Activated T-cell treated with anti-CD3 and anti-CD28 coated beads, Interleukin-2, amount 50 U/mL, for 48 hours (primary cell): ENCODE measurements around the gene ROBO1.

Source experiments
- DNase-seq, 2 experiments: peaks; one replicate each; pipeline ENCODE4 v3.0.0-alpha.2; 2020

The ROBO1 gene

GRCh38 chr3:78863306-78864203 lies 904.2 kb downstream of the ROBO1 start:
- no peak for DNase-seq

- no peak for DNase-seq
Observed at GRCh38 chr3:78861156-78861555, 906.6 kb downstream of the ROBO1 start.

DNA sequence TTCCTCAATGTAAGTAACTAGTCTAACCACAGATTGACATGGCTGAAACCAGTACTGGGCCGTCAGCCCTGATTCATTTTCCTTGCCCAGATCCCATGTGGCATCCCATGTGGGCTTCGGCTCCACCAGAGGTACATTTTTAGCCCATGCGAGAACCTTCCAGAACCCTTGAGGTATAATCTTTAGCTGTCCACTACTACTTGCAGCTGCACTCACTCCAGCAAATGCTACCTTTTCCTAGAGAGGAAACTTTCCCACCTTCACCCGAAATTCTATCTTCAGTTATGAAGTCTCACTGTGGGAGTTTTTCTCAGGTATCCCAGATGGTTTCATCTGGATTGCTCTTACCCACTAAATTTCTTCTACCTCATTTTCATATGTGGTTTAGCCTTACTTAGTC lies 907.2 kb downstream of the ROBO1 start:
- no peak for DNase-seq

GRCh38 chr3:78858910-78859309 lies 908.9 kb downstream of the ROBO1 start:
- no peak for DNase-seq

GRCh38 chr3:78858174-78858573 lies 909.6 kb downstream of the ROBO1 start:
- DNase-seq, result no peak

- DNase-seq, result no peak
Observed at GRCh38 chr3:78857494-78858111, 910.2 kb downstream of the ROBO1 start.

DNA sequence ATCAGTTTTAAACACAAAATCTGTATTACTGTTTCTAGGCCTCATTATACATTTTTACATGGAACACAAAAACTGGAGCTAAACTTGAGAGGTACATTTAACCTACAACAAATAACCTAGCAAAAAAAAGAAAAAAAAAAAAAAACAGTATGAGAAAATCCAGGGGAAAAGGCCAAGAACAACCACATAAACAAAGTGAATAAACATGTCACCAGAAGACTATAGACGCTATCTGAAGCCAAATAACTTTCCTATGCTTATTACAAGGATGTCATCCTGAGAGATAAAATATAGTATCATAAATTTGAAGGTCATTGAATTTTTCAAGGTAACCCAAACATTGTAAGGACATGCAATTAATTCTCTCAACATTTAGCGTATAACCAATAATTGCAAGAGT lies 911.6 kb downstream of the ROBO1 start:
- no peak for DNase-seq

DNA sequence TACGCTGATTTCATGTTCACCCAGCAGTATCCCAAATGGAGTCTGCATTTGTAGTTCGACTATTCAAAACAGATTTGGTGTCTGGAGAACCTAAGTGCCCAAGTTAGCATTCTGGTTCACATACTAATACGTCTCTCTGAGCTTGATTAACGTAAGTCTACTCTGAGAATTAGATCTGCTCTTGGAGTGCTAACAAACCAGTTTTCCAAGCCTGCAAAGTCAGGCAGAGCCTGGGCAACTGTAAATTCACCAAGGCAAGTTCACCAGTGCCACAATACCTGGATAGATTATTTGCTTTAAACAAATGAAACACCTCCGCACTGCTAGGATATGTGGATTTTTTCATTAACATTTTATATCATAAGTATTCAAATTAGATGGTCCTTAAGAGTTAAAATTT lies 912.6 kb downstream of the ROBO1 start:
- no peak for DNase-seq

DNA sequence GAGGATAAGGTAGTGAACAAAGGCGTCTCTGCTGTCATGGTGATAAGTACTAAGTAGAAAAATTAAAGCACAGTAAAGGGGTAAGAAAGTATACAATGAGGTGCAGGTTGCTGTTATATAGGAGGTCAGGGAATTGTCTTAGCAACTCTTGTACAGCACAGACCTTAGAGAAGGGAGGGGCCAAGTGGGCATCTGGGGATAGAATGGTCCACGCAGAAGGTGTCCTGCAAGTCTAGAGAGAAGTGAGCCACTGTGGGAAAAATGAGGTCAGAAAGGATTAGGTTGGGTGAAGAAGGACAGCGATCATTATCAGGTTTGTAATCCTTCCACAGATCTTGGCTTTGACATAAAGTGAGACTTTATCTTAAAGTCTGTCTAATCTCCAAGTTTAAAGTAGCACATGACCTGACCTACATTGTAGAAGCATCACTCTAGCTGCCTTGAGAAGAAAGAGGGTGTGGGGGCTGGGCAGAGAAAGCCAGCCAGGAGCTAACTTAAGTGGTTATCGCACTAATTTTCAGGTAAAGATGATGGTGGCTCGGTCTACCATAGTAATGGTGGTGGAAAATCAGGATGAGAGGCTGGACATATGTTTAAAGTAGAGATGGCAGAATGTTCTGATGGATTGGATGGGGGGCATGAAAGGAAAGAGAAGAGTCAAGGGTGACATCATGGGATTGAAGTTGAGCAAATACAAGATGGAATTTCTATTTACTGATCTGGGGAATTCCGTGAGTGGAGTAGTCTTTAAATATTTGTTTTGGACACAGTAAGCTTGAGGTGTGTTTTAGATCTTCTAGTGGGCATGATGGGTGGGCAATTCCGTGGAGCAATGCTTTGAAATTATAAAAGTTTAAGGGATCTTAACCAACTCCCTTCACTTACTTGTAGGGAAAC lies 919.2 kb downstream of the ROBO1 start:
- DNase-seq, result no peak

DNA sequence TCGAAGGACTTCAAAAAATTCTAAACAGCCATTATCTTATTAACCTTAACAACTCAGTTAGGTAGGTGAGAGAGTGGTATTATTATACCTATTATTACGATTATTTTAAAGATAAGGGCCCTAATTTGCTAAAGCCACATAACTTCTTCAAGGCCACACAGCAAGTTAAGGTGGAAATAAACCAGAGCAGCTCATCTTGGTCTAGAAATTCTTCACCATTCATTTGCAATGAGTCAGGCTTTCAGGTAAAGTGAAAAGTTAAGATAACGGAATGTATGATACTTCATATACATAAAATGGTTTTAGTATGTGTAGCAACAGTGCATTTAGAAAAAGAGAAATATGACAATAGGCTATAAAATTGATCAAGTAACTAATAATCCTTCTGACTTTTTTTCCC lies 920.2 kb downstream of the ROBO1 start:
- no peak for DNase-seq

- no peak for DNase-seq
Observed at GRCh38 chr3:78847203-78847602, 920.6 kb downstream of the ROBO1 start.

- DNase-seq, result no peak
Observed at GRCh38 chr3:78846718-78847117, 921.1 kb downstream of the ROBO1 start.

GRCh38 chr3:78845605-78846004 lies 922.2 kb downstream of the ROBO1 start:
- DNase-seq, result no peak

- DNase-seq, result no peak
Observed at GRCh38 chr3:78844307-78844706, 923.5 kb downstream of the ROBO1 start.

DNA sequence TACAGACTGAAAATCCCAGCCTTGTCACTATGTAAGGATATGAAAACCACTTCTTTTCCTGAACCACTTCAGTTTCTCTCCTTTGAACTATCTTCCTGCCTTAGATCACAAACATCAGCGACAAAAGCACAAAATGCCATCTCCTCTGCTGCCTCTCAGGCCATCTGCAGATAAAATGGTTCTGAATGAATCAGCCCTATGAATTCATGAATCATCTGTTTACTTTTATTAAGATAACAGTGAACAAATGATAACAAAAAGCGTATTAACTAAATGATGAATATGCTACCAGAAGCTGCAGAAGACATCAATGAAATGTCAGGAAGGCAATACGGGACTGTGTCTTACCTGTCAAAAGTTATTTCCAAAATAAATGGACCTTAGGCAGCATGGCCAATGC lies 928.1 kb downstream of the ROBO1 start:
- DNase-seq, result no peak

GRCh38 chr3:78838362-78838761 lies 929.4 kb downstream of the ROBO1 start:
- no peak for DNase-seq

DNA sequence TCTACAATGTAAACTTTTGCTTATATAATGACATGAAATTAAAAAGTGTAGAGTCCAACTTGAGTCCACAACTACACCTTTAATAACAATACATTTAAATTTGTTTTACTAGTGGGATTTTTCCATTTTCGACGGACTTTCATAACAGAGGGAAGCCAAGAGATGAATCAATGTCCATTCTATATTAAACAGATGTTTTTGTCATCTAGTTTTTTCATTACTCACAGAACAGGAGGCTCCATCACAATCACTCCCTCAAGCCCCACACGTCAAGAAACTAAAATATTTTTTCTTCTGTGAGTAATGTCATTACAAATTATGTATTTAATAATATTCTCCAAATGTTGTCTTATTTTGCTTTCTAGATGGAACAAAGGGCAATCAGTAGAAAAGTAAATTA lies 932.9 kb downstream of the ROBO1 start:
- no peak for DNase-seq

DNA sequence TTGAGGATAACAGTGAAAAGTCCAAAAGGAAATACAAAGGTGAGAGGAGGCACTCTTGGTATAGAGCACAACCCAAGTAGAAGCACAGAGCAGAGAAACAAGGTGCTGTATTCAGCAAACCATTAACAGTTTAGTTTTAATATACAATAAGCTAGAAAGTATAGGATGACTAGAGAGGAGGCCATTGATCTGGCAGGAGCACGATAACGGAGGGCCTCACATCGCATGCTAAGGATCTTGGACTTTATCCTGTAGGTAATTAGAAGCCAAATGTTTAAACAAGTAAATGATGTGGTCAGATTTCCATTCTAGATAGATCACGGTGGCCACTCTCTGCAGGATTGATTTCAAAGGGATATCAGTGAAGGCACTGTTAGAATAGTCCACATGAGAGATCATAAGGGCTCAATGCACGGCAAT lies 935.0 kb downstream of the ROBO1 start:
- DNase-seq, result no peak

GRCh38 chr3:78831446-78831972 lies 936.3 kb downstream of the ROBO1 start:
- DNase-seq, result no peak

DNA sequence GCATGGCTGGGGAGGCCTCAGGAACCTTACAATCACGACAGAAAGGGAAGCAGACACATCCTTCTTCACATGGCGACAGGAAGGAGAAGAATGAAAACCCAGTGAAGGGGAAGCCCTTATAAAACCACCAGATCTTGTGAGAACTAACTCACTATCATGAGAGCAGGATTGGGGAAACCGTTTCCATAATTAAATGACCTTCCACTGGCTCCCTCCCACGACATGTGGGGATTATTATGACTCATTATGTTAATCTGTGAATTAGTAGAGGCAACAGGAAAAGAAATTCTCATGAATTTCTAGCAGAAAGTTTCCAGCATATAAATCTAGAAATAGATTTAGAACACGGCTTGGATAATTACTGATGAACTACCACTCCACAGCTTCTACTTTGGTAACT lies 937.3 kb downstream of the ROBO1 start:
- DNase-seq, result no peak

DNA sequence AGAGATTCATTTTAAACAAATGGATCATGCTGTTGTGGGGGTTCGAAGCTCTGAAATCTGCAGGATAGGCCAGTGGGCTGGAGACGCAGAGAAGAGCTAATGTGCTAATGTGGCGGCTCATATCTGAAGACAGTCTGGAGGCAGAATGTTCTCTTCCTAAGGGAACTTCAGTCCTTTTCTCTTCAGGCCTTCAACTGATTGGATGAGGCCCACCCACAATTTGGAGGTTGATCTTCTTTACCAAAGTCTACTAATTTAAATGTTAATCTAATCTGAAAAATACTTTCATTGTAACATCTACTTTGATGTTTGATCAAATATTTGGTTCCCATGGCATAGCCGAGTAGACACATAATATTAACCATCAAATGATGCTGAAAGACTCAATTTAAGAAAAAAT lies 940.2 kb downstream of the ROBO1 start:
- DNase-seq, result no peak

- DNase-seq, result no peak
Observed at GRCh38 chr3:78825858-78826215, 942.0 kb downstream of the ROBO1 start.

DNA sequence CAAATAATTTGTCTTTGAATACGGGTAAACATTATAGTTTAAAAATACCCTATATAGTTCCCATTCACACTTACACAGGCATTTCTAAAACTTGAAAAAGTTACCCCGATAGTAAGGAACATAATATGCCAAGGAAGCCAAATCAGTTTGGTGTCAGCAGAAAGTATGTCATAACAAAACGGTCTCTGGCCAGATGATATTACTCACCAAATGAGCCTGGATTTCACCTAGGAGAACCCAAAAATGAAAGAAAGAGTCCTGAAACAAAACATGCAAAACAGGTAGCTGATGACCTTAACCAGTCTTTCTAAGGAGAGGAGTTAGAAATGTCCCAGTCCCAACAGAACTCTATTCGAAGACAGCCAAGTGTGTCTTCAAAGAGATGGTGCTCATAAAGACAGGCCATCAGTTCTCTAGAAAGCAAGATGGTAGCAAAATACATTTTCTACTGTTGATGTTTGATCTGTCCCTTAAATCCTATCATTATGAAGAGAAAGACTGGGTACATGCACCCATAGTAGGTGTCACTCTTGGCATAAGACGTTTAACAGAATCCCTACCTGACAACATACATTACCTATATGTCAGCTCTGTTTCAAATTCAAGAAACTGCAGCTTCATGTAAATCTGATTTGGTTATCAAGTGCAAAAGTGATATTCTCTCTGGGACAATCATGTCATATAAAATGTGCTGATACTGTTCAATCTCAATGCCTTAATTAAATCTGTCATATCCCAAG lies 942.5 kb downstream of the ROBO1 start:
- no peak for DNase-seq
